ENCODE measurements around the gene ZNF22.

ZNF22 gene

DNA sequence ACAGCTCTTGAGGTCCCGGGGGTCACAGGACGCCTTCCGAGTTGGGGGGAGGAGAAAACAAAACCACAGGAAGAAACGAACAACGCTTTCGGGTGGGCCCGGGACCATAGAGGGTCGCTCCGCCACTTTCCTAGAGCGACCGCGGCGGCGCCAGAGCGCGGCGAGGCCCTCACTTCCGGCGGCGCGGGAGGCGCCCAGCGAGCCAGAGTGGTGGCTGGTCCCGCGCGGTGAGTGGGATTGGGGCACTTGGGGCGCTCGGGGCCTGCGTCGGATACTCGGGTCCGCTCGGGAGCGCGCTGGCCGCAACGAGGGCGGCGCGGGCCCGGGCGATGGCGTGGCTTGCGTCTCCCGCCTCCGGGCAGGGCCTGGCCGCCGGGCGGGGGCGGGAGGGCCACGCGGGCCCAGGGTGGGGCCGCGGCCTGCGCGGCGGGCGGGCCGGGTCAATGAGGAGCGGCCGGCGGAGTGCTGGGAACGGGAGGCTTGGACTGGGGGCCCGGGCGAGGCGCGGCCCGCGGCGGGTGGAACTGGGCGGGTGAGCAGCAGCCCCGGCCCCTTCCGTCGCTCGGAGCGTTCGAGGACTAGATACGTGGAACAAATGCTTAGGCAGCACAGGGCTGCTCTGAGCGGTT is at the start of gene ZNF22:
ZNF22 (plus strand) TSS at position 172 of the 629 bp plus-strand sequence. CDS start 2,446 bp downstream, outside the sequence.
- DNase-seq = no peak

- no peak for DNase-seq
Observed at GRCh38 chr10:44951576-44952226, 49.0 kb upstream of the ZNF22 start.

- no peak for DNase-seq
Observed at GRCh38 chr10:44952779-44953231, 47.9 kb upstream of the ZNF22 start.

GRCh38 chr10:44954042-44954441 is 46.7 kb upstream of the ZNF22 start:
- DNase-seq = no peak

GRCh38 chr10:44954962-44955361 is 45.8 kb upstream of the ZNF22 start:
- DNase-seq = no peak

DNA sequence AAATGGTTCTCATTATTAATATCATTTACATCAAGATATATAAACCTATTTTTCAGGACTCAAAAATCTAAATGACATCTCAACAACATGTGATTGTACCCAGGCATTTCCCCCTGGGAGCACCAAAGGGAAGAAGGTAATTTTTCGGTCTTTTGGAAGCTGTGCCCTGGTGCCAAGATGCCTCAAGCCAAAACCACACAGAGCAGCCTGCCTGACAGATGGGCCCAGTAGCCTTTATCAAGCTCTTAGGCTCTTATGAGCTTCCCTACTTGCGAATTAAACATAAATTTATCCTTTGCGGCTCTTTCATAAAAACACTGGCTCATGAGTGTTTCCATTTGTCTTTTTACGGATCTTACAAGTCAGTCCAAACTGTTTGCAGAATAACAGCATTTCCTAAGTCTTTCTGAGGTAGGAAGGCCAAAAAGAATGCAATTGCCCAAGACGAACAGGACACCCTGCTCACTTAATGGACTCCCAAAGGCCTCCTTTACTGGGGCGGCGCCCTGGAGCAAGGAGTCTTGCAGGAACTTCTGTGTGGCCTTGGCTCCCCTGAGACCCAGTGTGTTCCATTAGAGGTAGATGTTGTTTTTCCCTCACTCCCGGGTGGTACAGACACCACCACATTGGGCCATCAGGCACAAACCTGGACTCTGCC is 45.2 kb upstream of the ZNF22 start:
- DNase-seq = no peak

DNA sequence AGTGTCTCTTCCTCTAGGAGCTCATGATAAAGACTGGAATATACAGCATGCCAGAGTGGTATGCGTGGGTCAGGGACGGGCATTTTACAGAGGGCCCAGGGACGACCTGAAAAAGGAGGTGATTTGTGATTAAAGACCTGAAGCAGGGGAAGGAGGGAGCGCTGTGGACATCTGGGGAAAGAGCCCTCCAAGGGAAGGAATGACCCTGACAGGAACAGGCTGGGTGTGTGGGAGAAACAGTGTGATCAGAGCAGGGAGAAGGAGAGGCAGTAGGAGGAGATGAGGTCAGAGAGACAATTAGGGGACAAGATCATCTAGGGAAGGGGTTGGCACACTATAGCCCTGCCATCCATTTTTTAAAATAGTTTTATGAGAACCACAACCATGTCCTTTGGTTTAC is 44.5 kb upstream of the ZNF22 start:
- no peak for DNase-seq

- DNase-seq = no peak
Observed at GRCh38 chr10:44956717-44957706, 43.7 kb upstream of the ZNF22 start.

- DNase-seq = no peak
Observed at GRCh38 chr10:44958196-44958897, 42.4 kb upstream of the ZNF22 start.

GRCh38 chr10:44958898-44959246 is 41.9 kb upstream of the ZNF22 start:
- DNase-seq = no peak

GRCh38 chr10:44959247-44960087 is 41.3 kb upstream of the ZNF22 start, which contains the start of gene RASSF4:
TSS of gene RASSF4 (plus strand) at chr10:44959802. CDS start at chr10:44970203, 10,401 bp downstream.
- peak; percentile 27 for DNase-seq

DNA sequence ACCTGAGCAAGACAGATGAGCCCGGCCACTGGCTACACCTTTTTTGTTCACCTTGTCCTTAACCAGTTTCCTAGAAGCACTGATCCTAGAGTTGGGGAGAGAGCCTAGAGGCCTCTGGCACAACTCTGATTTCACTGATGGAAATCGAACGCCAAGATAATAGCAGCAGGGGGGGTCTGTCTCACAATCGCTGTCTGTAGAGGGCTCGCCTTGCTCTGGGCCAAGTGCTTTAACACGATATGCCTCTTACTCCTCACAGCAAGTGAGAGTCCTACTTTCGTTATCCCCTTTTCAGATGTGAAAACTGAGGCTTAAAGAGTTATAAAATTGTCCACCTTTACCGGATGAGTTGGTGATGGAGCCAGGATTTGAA is 40.6 kb upstream of the ZNF22 start:
- DNase-seq = no peak

DNA sequence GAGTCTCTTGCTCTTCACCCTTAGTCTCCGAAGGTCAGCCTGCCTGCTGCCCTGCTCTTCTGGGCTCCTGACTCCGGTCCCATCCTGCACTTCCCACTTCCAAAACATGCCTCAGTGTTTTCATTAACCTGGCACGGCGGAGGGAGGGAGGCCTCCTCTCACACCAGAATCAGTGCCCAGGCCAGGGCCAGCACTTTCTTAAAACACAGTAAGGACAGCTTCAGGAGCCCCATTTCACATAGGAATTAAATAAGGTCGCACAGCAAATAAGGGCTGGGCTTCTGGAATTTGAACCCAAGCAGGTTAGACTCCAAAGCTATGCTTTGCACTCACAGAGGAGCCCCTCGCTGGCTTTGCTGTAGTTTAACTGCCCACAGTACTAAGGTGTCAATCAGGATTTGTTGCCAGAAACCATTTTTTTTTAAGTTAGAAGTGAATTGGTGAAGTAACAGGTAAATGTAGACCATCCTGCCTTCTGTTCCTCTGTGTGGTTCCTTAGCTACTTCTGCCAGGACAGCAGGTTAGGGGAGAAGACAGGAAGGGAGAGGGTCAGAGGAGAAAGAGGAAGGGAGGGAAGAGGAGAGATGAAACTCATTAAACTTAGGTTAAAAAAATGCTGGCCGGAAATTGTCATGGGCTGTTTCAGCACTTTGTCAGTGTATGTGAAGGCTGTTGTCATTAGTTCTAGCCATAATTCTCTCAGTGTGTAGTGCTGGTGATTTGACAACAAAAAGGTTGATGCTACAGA is 40.1 kb upstream of the ZNF22 start:
- no peak for DNase-seq

DNA sequence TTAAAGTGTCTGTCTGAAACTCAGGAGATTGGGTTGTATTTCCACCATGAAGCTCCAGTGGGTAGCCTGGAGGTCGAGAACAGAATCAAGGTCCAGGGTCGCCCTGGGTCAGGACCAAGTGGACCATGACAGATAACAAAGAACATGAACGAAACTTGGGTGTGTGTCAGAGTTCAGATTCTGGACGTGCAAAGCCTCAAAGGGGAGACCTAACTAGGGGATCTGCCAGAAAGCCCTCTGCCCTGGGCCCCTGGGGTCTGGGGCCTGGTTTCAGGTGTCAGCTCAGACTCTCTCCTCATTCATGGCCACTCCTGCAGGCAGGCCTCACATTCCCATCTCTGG is 39.5 kb upstream of the ZNF22 start:
- no peak for DNase-seq

DNA sequence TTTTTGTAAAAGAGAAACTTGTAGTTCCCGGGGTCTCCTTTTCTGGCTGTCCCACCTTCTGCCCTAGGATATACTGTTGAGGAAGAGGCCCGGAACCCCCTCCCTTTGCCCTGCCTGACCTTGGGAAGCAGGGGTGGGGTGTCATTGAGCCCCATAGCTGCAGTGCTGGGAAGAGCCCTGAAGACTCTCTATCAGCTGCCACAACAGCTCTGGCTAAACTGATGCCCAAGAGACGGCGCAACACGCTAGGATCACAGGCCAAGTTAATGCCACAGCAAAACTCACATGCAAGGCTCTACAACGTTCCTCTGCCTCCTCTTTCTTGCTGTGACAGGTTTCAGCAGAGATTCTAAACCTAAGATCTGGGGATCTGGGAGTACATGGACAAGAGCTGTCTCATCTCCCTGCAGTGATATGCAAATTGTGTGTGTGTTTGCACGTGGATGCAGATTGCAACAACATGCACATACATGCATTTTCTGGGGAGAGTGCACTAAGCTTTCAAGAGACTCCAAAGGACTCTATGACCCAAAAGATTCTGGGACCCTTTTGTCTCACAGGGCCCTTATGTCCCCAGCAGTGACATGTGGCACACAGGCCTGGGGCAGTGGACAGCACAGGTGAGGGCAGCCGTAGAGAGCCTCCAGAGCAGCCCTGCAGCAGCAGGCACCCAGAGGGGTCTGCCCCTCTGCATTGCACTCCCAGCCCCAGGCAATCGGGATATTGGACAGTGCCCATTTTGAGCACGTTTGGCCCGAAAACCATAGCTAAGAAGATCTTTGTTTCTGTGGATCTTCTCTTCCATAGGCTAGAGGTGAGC is 38.6 kb upstream of the ZNF22 start:
- no peak for DNase-seq

DNA sequence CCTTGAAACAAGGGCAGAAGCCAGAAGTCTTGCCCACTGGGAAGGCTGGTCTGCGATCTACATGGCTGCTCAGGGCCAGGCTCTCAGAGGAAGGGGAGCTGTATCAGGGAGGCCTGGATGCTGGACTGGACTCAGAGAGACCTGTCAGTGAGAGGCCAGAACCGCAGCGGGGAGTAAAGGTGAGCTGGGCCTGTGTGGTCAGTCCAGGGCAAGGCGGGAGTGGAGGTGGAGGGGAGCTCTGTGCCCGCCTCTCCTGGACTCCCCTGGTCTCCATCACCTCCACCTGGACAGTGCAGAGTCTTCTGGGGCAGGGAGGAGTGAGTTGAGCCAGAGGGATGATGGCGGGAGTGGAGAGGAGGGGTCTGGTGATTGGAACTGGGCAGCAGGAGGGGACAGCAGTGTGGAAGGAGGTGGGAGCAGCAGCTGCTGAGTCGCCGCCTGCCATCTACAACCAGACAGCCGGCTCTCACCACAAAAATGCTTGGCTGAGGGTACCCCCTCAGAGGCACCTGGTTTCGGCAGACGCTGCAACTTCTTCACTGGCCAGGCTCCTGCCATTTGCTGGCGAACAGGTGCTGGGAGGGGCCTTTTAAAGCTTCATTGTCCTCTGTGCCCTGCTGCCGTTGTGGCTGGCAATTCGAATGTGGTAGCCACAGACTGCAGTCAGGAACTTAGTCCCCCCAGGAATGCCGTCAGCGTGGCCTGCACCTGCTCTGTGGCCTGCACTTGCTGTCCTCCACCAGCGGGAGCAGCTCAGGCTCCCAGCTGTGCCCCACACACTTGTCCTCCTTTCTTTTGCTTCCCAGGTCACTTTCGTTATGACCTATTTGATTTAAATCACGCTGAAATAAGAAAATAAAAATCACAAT is 37.6 kb upstream of the ZNF22 start:
- DNase-seq = no peak

GRCh38 chr10:44963772-44964633 is 36.7 kb upstream of the ZNF22 start:
- DNase-seq = peak; percentile 25

DNA sequence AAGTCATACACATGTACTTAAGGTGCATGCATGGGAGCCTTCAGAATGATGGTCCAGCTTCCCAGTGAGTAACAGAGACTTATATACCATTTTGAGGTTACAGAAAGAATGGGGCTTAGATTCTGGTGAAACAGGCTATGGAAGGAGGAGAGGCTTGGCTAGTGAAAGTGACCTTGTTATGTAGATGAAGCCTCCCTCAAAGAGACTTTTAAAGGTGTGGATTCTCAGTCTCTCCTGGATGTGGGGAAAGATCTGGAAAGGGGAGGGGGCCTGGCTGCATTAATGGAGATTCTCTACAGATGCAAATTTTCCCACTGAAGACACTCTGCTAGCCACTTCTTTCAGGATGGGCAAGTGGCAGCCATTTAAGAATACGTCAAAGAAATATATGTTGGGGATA is 35.6 kb upstream of the ZNF22 start:
- DNase-seq = no peak

Measured in NCI-H1694 treated with DMSO at 0.1 percent for 48 hours (cell line).